ENCODE measurements around the gene SEMA3C.

Gene SEMA3C

GRCh38 chr7:80775482-80775881, 143.4 kb downstream of the SEMA3C start:
- no peak for DNase-seq

GRCh38 chr7:80774843-80775242, 144.0 kb downstream of the SEMA3C start:
- no peak for DNase-seq

GRCh38 chr7:80773787-80774508, 144.9 kb downstream of the SEMA3C start:
- DNase-seq, result no peak

- DNase-seq, result no peak
Observed at GRCh38 chr7:80772347-80772993, 146.4 kb downstream of the SEMA3C start.

- peak; percentile 29 to 34 (median 30) for DNase-seq
Observed at GRCh38 chr7:80771523-80771922, 147.3 kb downstream of the SEMA3C start.

GRCh38 chr7:80770675-80771081, 148.2 kb downstream of the SEMA3C start:
- DNase-seq, result peak in 2 of 3 donors; percentile 41

- DNase-seq, result no peak
Observed at GRCh38 chr7:80770061-80770460, 148.8 kb downstream of the SEMA3C start.

GRCh38 chr7:80768756-80769155, 150.1 kb downstream of the SEMA3C start:
- DNase-seq, result no peak

- no peak for DNase-seq
Observed at GRCh38 chr7:80767654-80768053, 151.2 kb downstream of the SEMA3C start.

- DNase-seq, result no peak
Observed at GRCh38 chr7:80766724-80767123, 152.1 kb downstream of the SEMA3C start.

GRCh38 chr7:80764132-80764531, 154.7 kb downstream of the SEMA3C start:
- DNase-seq, result no peak

- DNase-seq, result no peak
Observed at GRCh38 chr7:80763704-80764103, 155.1 kb downstream of the SEMA3C start.

- no peak for DNase-seq
Observed at GRCh38 chr7:80763289-80763688, 155.6 kb downstream of the SEMA3C start.

GRCh38 chr7:80760292-80760691, 158.6 kb downstream of the SEMA3C start:
- no peak for DNase-seq

- no peak for DNase-seq
Observed at GRCh38 chr7:80752954-80753690, 165.7 kb downstream of the SEMA3C start.

GRCh38 chr7:80749270-80749669, 169.6 kb downstream of the SEMA3C start:
- no peak for DNase-seq

- DNase-seq, result no peak
Observed at GRCh38 chr7:80748363-80749042, 170.3 kb downstream of the SEMA3C start.

GRCh38 chr7:80740778-80741545, 177.9 kb downstream of the SEMA3C start:
- no peak for DNase-seq

- peak in 1 of 3 donors; percentile 27 for DNase-seq
Observed at GRCh38 chr7:80736371-80737125, 182.3 kb downstream of the SEMA3C start.

GRCh38 chr7:80735330-80735729, 183.5 kb downstream of the SEMA3C start:
- no peak for DNase-seq

GRCh38 chr7:80734011-80734410, 184.8 kb downstream of the SEMA3C start:
- no peak for DNase-seq
